Neural progenitor cell (in vitro differentiated cells): ENCODE data around the gene SLC43A2.

ENCODE experiments used
- CTCF ChIP-seq: fragments of 200-600 bp; sonication (generic); IDR thresholded peaks from 2 replicates; pipeline ENCODE4 v1.5.1; 2017; ENCODE audit warnings: antibody characterized with exemption, mild to moderate bottlenecking
- EZH2 ChIP-seq: fragments of 200-600 bp; sonication (generic); IDR thresholded peaks from 2 replicates; pipeline ENCODE4 v1.6.1; 2017; ENCODE audit warnings: antibody characterized with exemption, mild to moderate bottlenecking, moderate library complexity
- EZH2phosphoT487 ChIP-seq: fragments of 200-600 bp; sonication (generic); IDR thresholded peaks from 2 replicates; pipeline ENCODE4 v1.6.1; 2017; ENCODE audit warnings: antibody characterized with exemption

GRCh38 chr17:1578029-1578428 is 50.6 kb downstream of the SLC43A2 start:
- no peak for TF ChIP-seq EZH2
- no peak for TF ChIP-seq CTCF
- no peak for TF ChIP-seq EZH2phosphoT487
